HPDE6-E6E7 (cell line): ENCODE results near the gene DYNC1LI1.

ENCODE experiments used
- DNase-seq: peaks from one replicate; pipeline ENCODE4 v3.0.0; 2011; ENCODE audit warnings: missing footprints; ENCODE audit errors: extremely low spot score

DYNC1LI1 gene

GRCh38 chr3:32492684-32493436, 77.8 kb downstream of the DYNC1LI1 start:
- no peak for DNase-seq

- DNase-seq = no peak
Measured at GRCh38 chr3:32488474-32489008, 82.1 kb downstream of the DYNC1LI1 start.

DNA sequence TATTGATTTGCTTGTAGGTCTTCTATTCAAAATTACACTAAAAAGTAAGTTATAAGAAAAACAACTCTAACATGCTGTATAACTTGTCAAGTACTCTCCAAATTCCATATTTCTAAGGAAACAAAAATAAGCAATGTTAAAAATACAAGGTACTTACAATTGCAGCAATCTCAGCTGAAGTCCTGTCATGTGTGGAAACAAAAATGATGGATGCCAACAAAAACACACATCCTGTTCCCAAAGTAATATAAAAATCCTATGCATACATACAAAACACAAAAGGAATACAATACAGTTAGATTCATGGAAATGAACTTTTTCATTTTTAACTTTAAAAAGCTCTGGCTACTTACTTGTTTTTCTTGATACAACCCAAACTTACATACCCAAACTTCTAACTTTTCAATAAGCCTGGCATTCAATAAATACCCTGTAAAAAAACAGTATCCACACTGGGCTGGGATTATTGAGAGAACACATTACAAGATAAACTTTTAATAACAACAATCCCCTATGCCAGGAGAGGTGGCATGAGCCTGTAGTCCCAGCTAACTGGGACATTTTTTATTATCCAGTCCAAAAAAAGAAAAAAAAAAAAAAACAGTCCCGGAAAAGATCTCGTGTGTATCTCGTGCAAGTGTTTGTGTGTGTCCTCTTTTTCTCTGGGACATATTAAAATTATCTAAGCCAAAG, 82.7 kb downstream of the DYNC1LI1 start:
- no peak for DNase-seq

- no peak for DNase-seq
Measured at GRCh38 chr3:32484436-32484835, 86.2 kb downstream of the DYNC1LI1 start.

- no peak for DNase-seq
Measured at GRCh38 chr3:32483772-32484171, 86.9 kb downstream of the DYNC1LI1 start.

GRCh38 chr3:32482693-32483092, 88.0 kb downstream of the DYNC1LI1 start:
- no peak for DNase-seq

GRCh38 chr3:32481791-32482631, 88.6 kb downstream of the DYNC1LI1 start:
- no peak for DNase-seq

DNA sequence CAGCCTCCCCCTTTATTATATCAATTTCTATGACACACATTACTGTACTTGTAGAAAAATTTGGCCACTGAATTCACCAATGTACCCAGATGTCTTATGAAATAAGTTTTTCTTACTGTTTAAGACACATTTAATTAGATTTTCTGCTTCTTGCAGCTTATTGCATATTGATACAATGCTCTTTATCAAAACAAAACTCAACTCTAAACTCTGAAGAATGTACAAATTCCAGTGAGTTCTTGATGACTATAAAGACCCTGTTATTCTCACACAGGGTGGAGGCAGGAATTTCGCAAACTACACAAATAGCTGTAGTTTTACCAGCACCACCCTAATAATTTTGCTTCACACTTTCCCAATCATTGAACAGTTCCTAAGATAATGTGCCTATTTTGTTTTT, 90.1 kb downstream of the DYNC1LI1 start:
- no peak for DNase-seq
